Forelimb muscle (tissue), 1 donor: Measurements from ENCODE around the gene CCDC175. TPM values are rescaled to one million over a fixed set of nuclear protein-coding genes. Genes with fewer than 3 reads are reported as not detected.

Experiments used
- DNase-seq: peaks from one replicate; pipeline ENCODE4 v3.0.0-alpha.2; 2013; ENCODE audit warnings: low read depth
- polyA plus RNA-seq: library from polyadenylated mRNA; unstranded; fragments of 120-200 nt; gene quantifications from one replicate; pipeline ENCODE4 v1.2.1, GENCODE V29; 2013; ENCODE audit not compliant: insufficient read length

Gene CCDC175
- polyA plus RNA-seq, 1 donor, result not detected

DNA sequence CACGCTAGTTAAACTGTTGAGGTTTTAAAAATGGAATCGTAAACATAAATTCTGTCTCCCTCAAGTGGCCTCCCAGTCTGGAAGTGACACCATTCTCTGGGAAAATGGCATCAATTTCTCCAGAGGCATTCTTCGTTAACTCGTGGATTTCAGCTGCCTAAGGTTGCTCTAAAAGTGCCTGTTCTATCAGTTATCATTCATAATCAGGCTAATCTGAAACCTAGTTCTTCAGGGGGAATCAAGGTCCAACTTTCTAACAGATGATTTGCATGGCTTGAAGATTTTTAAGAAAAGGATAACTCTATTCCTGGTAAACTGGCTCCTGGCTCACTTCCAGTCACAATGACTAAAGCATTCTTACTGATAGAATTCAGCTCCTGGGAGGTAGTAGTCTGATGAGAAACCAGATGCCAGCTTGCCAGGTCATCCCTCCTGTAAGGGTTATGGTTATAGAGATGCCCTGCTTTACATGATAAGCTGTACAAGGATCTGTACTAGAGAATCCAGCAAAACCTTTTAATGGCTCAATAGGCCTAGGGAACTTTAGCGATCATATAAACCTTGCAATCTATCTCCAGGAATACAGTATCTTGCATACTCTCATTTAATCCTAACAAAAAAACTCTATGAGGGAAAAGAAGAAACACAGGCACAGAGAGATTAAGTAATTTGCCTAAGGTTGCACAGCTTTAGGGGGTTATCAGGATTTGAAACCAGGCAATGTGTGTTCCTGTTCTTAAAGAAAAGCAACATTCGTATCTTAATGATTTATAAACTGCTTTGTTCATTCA, 93.9 kb downstream of the CCDC175 start:
- DNase-seq, result no peak

GRCh38 chr14:59481871-59482540, 94.6 kb downstream of the CCDC175 start:
- DNase-seq, result no peak

GRCh38 chr14:59481407-59481806, 95.2 kb downstream of the CCDC175 start:
- no peak for DNase-seq

- DNase-seq, result no peak
These were observed 96.4 kb downstream of the CCDC175 start for GRCh38 chr14:59480166-59480565.

- DNase-seq, result no peak
These were observed 98.1 kb downstream of the CCDC175 start for GRCh38 chr14:59478540-59478939.

DNA sequence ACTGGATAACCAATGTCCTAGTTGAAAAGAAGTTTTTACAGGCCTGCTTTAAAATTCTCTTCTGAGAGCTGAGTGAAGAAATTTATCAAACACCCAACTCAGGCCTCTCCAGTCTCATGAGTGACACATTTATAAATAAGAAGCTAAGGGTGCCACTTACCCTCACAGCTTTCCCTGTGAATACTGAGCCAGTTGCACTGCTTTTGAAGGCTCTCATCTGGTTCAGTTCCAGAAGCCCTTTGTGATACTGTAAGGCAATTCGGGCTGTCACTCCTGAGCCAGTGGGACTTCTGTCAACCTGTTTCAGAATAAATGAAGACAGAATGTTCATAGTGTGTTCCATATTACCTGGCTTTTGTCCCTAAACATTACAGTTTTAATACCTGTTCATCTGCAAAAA, 100.9 kb downstream of the CCDC175 start:
- DNase-seq, result no peak

GRCh38 chr14:59474172-59474571, 102.4 kb downstream of the CCDC175 start:
- DNase-seq, result no peak

GRCh38 chr14:59465316-59466135, 111.1 kb downstream of the CCDC175 start, which contains the start of gene GPR135:
TSS of gene GPR135 (minus strand) at chr14:59465380. CDS start at chr14:59465226, 154 bp downstream.
- DNase-seq, result no peak

DNA sequence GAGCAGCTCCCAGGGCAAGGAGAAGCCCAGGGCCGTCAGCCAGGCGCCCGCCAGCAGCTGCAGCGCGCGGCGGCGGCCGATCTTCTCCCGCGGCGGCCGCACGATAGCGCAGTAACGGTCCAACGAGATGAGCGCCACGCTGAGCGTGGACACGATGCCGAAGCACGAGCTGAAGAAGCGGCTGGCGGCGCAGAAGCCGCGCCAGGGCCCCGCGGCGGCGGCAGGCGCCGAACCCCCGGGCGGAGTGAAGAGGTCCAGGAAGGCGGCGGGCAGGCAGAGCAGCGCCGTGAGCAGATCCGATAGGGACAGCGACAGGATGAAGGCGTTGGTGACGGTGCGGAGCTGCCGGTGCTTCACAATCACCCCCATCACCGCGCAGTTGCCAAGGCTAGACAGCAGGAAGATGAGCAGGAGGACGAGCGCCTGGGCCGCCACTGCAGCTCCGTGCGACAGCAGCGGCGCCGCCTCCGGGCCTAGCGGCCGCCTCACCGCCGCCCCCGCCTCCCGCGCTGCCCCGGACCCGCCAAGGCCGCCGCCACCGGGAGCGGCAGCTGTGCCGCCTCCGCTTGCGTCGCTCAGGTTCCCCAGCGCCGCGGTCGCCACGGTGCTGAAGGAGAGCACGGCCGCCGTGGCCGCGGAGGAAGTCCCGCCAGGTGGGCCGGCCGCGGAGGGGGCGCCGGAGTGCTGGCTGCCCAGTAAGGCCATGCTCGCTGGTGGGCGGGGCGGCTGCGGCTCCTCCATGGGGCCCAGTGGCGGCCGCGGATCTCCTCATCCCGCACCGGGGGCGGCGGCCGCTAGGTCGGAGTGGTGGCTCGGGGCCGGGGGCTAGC, 111.9 kb downstream of the CCDC175 start:
- DNase-seq, result no peak

DNA sequence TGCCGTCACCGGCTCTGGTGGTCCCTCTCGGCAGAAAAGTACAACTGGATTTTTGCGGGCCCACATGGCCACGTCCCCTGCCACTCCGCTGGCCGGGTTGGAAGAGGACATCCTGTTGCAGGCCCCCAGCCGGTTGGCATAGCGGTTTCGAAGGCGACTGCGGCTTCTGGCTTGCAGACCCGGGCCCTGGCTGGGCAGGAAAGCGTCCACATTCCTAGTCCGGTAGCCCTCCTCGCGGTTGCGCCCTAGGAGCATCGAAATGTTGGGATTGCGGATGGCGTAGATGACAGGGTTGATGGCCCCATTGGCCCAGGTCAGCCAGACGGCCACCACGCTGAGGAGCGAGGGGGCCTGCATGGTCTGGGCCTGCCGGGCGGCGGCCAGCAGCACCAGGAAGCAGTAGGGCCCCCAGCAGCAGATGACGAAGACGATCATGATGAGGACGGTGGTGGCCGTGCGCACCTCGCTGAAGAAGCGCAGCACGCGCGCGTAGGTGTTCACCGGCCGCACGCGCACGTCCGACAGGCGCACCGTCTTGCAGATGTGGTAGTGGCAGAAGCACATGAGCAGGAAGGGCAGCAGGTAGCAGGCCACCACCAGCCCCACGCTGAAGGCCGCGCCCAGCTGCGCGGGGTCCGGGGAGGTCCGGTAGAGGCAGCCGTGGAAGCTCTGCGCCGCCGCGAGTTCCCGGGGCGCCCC, 112.7 kb downstream of the CCDC175 start:
- DNase-seq, result no peak

GRCh38 chr14:59461891-59462290, 114.7 kb downstream of the CCDC175 start:
- DNase-seq, result no peak

- DNase-seq, result no peak
These were observed 116.2 kb downstream of the CCDC175 start for GRCh38 chr14:59460378-59460777.

GRCh38 chr14:59458486-59458885, 118.1 kb downstream of the CCDC175 start:
- DNase-seq, result no peak

DNA sequence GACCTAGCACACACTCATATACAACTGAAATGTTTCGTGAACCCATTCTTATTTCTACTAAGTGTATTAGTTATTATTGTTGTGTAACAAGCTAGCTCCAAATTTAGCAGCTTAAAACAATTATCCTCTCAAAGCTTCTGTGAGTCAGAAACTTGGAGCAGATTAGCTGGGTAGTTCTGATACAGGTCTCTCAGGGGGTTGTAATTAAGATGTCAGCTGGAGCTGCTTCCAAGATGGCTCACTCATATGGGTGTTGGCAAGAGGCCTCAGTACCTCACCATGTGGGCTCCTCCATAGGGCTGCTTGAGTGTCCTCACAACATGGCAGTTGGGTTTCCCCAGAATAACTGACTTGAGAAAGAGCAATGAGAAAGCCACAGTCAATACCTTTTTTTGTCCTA, 121.2 kb downstream of the CCDC175 start:
- no peak for DNase-seq

Other genes with a start within 250 kb of the CCDC175 start
- gene GPR135, start 111.4 kb downstream of the CCDC175 start, polyA plus RNA-seq, result 3.2 TPM
- gene L3HYPDH, start 92.4 kb downstream of the CCDC175 start, polyA plus RNA-seq, result 22.0 TPM
- 45.8 TPM for gene JKAMP, start 92.3 kb downstream of the CCDC175 start, polyA plus RNA-seq